ENCODE data around the gene TBX4. TPM values are rescaled to one million over a fixed set of nuclear protein-coding genes. Genes with fewer than 3 reads are reported as not detected.
A peak's percentile ranks its signal among the peaks of the same experiment; 100 is the strongest.

Gene TBX4
- total and polyA plus RNA-seq, 2 of the 13 experiments (the other 11 are each of a cell fraction or from before 2014, with no cell fraction given) = 0.11 to 1.1 TPM

GRCh38 chr17:61412860-61413660 lies 39.2 kb upstream of the TBX4 start (continued):
- TF ChIP-seq HNF1B (CRISPR knock-in tag; IDR thresholded peaks at IDR 0.05) (no peak), GPBP1L1 (CRISPR knock-in tag; IDR thresholded peaks at IDR 0.05) (no peak), ZNF160 (CRISPR knock-in tag; IDR thresholded peaks at IDR 0.05) (no peak), ZNF501 (CRISPR knock-in tag; IDR thresholded peaks at IDR 0.05) (peak; percentile 2; the same call in 1 of the 2 replicates), SNAPC5 (CRISPR knock-in tag; IDR thresholded peaks at IDR 0.05; ENCODE audit: borderline replicate concordance) (no peak), BRD4 (CRISPR knock-in tag; IDR thresholded peaks at IDR 0.05) (0 out of 2 replicates have a peak, but pooled peaks have one; percentile 0), ZNF382 (CRISPR knock-in tag; IDR thresholded peaks at IDR 0.05; ENCODE audit: borderline replicate concordance) (no peak)
- TF ChIP-seq, protein P1, sequence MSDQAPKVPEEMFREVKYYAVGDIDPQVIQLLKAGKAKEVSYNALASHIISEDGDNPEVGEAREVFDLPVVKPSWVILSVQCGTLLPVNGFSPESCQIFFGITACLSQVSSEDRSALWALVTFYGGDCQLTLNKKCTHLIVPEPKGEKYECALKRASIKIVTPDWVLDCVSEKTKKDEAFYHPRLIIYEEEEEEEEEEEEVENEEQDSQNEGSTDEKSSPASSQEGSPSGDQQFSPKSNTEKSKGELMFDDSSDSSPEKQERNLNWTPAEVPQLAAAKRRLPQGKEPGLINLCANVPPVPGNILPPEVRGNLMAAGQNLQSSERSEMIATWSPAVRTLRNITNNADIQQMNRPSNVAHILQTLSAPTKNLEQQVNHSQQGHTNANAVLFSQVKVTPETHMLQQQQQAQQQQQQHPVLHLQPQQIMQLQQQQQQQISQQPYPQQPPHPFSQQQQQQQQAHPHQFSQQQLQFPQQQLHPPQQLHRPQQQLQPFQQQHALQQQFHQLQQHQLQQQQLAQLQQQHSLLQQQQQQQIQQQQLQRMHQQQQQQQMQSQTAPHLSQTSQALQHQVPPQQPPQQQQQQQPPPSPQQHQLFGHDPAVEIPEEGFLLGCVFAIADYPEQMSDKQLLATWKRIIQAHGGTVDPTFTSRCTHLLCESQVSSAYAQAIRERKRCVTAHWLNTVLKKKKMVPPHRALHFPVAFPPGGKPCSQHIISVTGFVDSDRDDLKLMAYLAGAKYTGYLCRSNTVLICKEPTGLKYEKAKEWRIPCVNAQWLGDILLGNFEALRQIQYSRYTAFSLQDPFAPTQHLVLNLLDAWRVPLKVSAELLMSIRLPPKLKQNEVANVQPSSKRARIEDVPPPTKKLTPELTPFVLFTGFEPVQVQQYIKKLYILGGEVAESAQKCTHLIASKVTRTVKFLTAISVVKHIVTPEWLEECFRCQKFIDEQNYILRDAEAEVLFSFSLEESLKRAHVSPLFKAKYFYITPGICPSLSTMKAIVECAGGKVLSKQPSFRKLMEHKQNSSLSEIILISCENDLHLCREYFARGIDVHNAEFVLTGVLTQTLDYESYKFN (CRISPR knock-in tag; conservative IDR thresholded peaks at IDR 0.05) = peak; percentile 47
- TF ChIP-seq, protein P2, sequence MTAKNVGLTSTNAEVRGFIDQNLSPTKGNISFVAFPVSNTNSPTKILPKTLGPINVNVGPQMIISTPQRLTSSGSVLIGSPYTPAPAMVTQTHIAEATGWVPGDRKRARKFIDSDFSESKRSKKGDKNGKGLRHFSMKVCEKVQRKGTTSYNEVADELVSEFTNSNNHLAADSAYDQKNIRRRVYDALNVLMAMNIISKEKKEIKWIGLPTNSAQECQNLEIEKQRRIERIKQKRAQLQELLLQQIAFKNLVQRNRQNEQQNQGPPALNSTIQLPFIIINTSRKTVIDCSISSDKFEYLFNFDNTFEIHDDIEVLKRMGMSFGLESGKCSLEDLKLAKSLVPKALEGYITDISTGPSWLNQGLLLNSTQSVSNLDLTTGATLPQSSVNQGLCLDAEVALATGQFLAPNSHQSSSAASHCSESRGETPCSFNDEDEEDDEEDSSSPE (CRISPR knock-in tag; IDR thresholded peaks at IDR 0.05) = peak; percentile 38
- TF ChIP-seq, protein P3, sequence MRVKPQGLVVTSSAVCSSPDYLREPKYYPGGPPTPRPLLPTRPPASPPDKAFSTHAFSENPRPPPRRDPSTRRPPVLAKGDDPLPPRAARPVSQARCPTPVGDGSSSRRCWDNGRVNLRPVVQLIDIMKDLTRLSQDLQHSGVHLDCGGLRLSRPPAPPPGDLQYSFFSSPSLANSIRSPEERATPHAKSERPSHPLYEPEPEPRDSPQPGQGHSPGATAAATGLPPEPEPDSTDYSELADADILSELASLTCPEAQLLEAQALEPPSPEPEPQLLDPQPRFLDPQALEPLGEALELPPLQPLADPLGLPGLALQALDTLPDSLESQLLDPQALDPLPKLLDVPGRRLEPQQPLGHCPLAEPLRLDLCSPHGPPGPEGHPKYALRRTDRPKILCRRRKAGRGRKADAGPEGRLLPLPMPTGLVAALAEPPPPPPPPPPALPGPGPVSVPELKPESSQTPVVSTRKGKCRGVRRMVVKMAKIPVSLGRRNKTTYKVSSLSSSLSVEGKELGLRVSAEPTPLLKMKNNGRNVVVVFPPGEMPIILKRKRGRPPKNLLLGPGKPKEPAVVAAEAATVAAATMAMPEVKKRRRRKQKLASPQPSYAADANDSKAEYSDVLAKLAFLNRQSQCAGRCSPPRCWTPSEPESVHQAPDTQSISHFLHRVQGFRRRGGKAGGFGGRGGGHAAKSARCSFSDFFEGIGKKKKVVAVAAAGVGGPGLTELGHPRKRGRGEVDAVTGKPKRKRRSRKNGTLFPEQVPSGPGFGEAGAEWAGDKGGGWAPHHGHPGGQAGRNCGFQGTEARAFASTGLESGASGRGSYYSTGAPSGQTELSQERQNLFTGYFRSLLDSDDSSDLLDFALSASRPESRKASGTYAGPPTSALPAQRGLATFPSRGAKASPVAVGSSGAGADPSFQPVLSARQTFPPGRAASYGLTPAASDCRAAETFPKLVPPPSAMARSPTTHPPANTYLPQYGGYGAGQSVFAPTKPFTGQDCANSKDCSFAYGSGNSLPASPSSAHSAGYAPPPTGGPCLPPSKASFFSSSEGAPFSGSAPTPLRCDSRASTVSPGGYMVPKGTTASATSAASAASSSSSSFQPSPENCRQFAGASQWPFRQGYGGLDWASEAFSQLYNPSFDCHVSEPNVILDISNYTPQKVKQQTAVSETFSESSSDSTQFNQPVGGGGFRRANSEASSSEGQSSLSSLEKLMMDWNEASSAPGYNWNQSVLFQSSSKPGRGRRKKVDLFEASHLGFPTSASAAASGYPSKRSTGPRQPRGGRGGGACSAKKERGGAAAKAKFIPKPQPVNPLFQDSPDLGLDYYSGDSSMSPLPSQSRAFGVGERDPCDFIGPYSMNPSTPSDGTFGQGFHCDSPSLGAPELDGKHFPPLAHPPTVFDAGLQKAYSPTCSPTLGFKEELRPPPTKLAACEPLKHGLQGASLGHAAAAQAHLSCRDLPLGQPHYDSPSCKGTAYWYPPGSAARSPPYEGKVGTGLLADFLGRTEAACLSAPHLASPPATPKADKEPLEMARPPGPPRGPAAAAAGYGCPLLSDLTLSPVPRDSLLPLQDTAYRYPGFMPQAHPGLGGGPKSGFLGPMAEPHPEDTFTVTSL (CRISPR knock-in tag; IDR thresholded peaks at IDR 0.05; ENCODE audit: borderline replicate concordance) = peak; percentile 50; the same call in 1 of the 2 replicates
- TF ChIP-seq, protein P4, sequence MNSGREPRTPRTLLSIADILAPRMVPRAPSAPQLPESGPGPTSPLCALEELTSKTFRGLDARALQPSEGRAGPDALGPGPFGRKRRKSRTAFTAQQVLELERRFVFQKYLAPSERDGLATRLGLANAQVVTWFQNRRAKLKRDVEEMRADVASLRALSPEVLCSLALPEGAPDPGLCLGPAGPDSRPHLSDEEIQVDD (CRISPR knock-in tag; IDR thresholded peaks at IDR 0.05; ENCODE audit: borderline replicate concordance) = no peak; the same call in 1 of the 2 replicates

Data from HepG2 (cell line).